Right atrium auricular region (tissue), 2 donors: ENCODE results near the gene ZBTB26. TPM values are rescaled to one million over a fixed set of nuclear protein-coding genes. Genes with fewer than 3 reads are reported as not detected.

Source experiments
- DNase-seq: peaks from one replicate; pipeline ENCODE4 v3.0.0-alpha.2; 2019; ENCODE audit warnings: low spot score
- H3K27ac ChIP-seq, 2 donors: fragments of 200-600 bp; sonication (generic); 1 replicate in 1 of 2; 2 replicates in 1 of 2; pipeline ENCODE4 v1.5.1; 2016 to 2019
- H3K27me3 ChIP-seq, 2 donors: fragments of 200-600 bp; sonication (generic); one replicate each; pipeline versions ENCODE4 v1.5.1 to v1.6.0; 2017 to 2019
- H3K36me3 ChIP-seq: fragments of 200-600 bp; sonication (generic); one replicate; pipeline ENCODE4 v1.5.1; 2016
- H3K4me1 ChIP-seq, 2 donors: fragments of 200-600 bp; sonication (generic); one replicate each; pipeline versions ENCODE4 v1.5.1 to v1.6.0; 2017 to 2019
- H3K4me3 ChIP-seq, 2 donors: fragments of 200-600 bp; sonication (generic); 1 replicate in 1 of 2; 2 replicates in 1 of 2; pipeline ENCODE4 v1.5.1; 2017 to 2019; ENCODE audit warnings: mild to moderate bottlenecking in 1 of 2, moderate library complexity in 1 of 2
- H3K9me3 ChIP-seq, 2 donors: fragments of 200-600 bp; sonication (generic); one replicate each; pipeline ENCODE4 v1.5.1; 2019
- total RNA-seq, 2 donors: library from RNA; depleted of rRNA; stranded (reverse); fragments of >200 nt; gene quantifications; one replicate each; pipeline ENCODE4 v1.1.0, GENCODE V29; 2016
- TF ChIP-seq, protein P1 (sequence below), 2 donors: fragments of 200-600 bp; sonication (generic); IDR thresholded peaks; one replicate each; pipeline ENCODE4 v1.5.1; 2019; ENCODE audit warnings: antibody characterized with exemption in 2 of 2

ZBTB26 gene
- total RNA-seq, 2 donors from 2014 or later, result 4.1 to 4.2 TPM

DNA sequence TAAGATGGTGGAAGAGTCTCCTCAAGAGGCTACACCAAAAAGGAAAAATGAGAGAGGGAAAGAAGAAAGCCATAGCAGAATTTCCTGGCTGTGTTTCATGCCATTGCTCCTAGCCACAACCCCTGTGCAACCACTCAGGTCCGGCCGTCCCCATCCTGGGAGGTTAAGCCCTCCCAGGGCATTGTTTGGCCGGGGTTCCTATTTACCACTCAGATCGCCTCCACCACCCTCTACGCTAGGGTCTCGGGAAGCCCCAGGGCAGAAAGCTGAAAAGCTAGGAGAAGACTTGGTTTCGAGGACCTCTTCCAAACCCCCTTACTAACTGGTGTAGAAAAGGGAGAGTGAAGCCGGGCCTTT is 26.9 kb downstream of the ZBTB26 start:
- Histone ChIP-seq H3K27me3 (no peaks in the 10 kb centered on the region), H3K4me1 (peaks cover 0 to 32% of the 10 kb centered on the region in 2 donors), H3K27ac (peak overlapping the region; percentile 94 to 98), H3K4me3 (peak overlapping the region; percentile 78 to 85), H3K36me3 (no peaks in the 10 kb centered on the region), H3K9me3 (no peaks in the 10 kb centered on the region)
- DNase-seq, result no peak
- TF ChIP-seq, protein P1, sequence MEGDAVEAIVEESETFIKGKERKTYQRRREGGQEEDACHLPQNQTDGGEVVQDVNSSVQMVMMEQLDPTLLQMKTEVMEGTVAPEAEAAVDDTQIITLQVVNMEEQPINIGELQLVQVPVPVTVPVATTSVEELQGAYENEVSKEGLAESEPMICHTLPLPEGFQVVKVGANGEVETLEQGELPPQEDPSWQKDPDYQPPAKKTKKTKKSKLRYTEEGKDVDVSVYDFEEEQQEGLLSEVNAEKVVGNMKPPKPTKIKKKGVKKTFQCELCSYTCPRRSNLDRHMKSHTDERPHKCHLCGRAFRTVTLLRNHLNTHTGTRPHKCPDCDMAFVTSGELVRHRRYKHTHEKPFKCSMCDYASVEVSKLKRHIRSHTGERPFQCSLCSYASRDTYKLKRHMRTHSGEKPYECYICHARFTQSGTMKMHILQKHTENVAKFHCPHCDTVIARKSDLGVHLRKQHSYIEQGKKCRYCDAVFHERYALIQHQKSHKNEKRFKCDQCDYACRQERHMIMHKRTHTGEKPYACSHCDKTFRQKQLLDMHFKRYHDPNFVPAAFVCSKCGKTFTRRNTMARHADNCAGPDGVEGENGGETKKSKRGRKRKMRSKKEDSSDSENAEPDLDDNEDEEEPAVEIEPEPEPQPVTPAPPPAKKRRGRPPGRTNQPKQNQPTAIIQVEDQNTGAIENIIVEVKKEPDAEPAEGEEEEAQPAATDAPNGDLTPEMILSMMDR (IDR thresholded peaks at IDR 0.05), result no peak

DNA sequence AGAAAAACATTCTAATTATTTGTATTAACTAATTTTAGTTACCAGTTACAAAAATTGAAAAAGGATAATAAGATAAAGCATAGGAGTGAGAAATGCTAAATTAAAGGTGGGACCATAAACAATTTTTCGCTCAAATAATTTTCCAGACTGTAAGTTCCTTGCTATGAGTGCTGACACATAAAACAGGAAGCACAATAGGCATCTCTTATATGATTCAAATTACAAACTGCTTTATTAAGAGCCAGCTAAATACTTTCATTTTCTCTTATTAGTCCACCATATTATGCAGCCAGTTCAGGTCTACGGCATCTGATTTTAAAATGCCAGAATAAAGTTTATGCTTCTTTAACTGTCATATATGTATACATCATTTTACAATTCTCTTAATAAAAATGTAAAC is 30.5 kb downstream of the ZBTB26 start:
- Histone ChIP-seq H3K9me3 (no peaks in the 10 kb centered on the region), H3K4me1 (peaks cover 0 to 43% of the 10 kb centered on the region in 2 donors), H3K27me3 (no peaks in the 10 kb centered on the region), H3K27ac (no peak overlapping the region), H3K36me3 (peaks cover 9% of the 10 kb centered on the region), H3K4me3 (no peak overlapping the region)
- TF ChIP-seq, protein P1 (IDR thresholded peaks at IDR 0.05), result no peak
- DNase-seq, result no peak

DNA sequence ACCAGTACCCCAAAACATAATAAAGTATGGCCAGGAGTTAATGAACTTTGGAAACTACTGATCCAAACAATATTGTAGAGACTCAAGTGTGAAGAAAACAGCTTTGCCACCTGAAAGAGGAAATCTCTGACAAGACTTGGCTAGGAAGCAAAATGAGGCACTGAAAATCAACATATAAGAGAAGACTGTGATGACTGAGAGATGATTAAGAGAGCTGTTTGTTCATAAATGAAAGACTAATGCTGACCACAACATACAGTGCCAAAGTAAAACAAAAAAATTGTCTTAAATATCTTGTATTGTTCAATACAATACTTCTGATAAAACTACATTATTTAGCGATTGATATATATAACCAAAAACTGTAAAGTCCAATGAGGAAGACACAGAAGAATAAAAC is 33.3 kb downstream of the ZBTB26 start:
- Histone ChIP-seq H3K4me1 (peaks cover 0 to 28% of the 10 kb centered on the region in 2 donors), H3K36me3 (peaks cover 14% of the 10 kb centered on the region)
- no peak for DNase-seq

DNA sequence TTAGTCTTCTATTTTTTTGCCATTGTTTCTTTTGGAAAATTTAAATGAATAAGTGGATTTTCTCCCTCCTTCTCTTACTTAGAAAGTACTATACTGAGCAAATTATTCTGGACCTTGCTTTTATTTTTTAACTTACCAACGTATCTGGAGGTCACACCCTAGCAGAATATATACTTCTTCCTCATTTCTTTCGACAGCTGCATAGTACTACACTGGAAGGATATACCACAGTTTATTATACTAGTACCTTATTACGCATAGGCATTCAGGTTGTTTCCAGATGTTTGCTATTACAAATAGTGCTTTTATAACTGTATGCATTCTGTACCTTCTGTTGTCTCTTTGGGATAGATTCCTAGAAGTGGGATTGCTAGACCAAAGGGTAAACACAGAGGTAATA is 42.8 kb downstream of the ZBTB26 start:
- H3K9me3 ChIP-seq, result no peaks in the 10 kb centered on the region
- no peak overlapping the region for H3K4me3 ChIP-seq
- TF ChIP-seq, protein P1 (IDR thresholded peaks at IDR 0.05), result no peak
- H3K36me3 ChIP-seq, result peaks cover 67% of the 10 kb centered on the region
- no peak overlapping the region for H3K27ac ChIP-seq
- no peaks in the 10 kb centered on the region for H3K4me1 ChIP-seq
- DNase-seq, result no peak
- H3K27me3 ChIP-seq, result no peaks in the 10 kb centered on the region

More for the DNA sequence above, 33.3 kb downstream of the ZBTB26 start:
- TF ChIP-seq, protein P1 (IDR thresholded peaks at IDR 0.05), result no peak
- Histone ChIP-seq H3K4me3 (no peak overlapping the region), H3K27me3 (no peaks in the 10 kb centered on the region), H3K9me3 (no peaks in the 10 kb centered on the region), H3K27ac (no peak overlapping the region)

DNA sequence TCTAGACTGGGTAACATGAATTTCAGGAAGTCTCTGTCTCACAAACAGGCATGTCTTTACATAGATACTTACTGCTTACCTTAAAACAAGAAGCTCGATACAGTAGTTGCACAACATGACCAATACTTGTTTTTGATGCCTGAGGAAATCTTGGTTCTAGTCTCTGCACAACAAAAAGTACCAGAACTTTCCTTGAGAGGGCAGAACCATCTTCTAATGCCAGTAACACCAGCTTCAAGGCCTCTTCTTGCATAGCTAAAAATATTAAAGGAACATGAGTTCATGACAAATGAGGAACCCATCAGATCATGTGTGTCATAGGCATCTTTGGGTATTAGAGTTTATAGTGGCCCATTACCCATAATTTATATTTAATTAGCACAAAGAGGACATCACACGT is 48.2 kb downstream of the ZBTB26 start:
- H3K4me1 ChIP-seq, result peaks cover 0 to 8% of the 10 kb centered on the region in 2 donors
- H3K27me3 ChIP-seq, result no peaks in the 10 kb centered on the region
- no peak overlapping the region for H3K4me3 ChIP-seq
- no peak overlapping the region for H3K27ac ChIP-seq
- H3K36me3 ChIP-seq, result peaks cover 72% of the 10 kb centered on the region
- H3K9me3 ChIP-seq, result no peaks in the 10 kb centered on the region
- TF ChIP-seq, protein P1 (IDR thresholded peaks at IDR 0.05), result no peak
- no peak for DNase-seq

DNA sequence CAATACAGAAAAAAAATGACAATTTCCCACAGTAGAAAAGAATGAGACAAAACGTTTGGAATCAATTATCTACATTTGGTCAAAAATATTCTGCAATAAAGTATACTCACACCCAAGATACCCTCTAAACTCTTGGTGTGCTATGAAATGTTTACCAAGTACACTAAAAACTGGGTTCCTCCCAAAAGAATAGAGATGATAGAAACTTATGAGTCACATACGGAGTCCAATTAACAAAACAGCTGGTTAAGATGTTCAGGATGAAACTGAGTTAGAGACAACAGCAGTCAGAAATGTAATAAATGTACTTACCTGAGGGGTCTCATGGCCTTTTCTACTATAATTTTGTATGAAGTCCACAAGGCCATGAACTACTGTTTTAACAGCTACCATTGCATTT is 51.9 kb downstream of the ZBTB26 start:
- Histone ChIP-seq H3K27ac (no peak overlapping the region), H3K4me3 (no peak overlapping the region), H3K36me3 (peaks cover 92% of the 10 kb centered on the region), H3K4me1 (peaks cover 0 to 8% of the 10 kb centered on the region in 2 donors), H3K9me3 (no peaks in the 10 kb centered on the region), H3K27me3 (no peaks in the 10 kb centered on the region)
- TF ChIP-seq, protein P1 (IDR thresholded peaks at IDR 0.05), result no peak
- no peak for DNase-seq
